Activated CD8-positive, alpha-beta memory T cell treated with anti-CD3 and anti-CD28 coated beads, Interleukin-2, amount 10 ng/mL, durations not matched to agents 7 days and 5 days (primary cell): ENCODE measurements around the gene FNDC3A. TPM values are rescaled to one million over a fixed set of nuclear protein-coding genes. Genes with fewer than 3 reads are reported as not detected.
A peak's percentile ranks its signal among the peaks of the same experiment; 100 is the strongest.

Experiments
- ATAC-seq: fragments of 150-1000 bp; cut with Tn5 transposase; one replicate; pipeline ENCODE4 v1.10.0; 2021; ENCODE audit warnings: moderate library complexity
- CTCF ChIA-PET: fragments of 350-600 bp; sonication (Branson Sonifier 250); formaldehyde crosslinking; loops from one replicate; lab custom pipeline; 2021; ENCODE audit warnings: antibody characterized with exemption; lab: Charles Lee
- DNase-seq: peaks from one replicate; pipeline ENCODE4 v3.0.0-alpha.2; 2020
- H3K27ac Mint-ChIP-seq: one replicate; pipeline ENCODE4 v1.8.0; 2021; ENCODE audit warnings: mild to moderate bottlenecking, mixed read lengths
- H3K27me3 Mint-ChIP-seq: one replicate; pipeline ENCODE4 v1.8.0; 2021; ENCODE audit warnings: mixed read lengths
- H3K36me3 Mint-ChIP-seq: one replicate; pipeline ENCODE4 v1.8.0; 2021; ENCODE audit warnings: mild to moderate bottlenecking, mixed read lengths
- H3K4me1 Mint-ChIP-seq: one replicate; pipeline ENCODE4 v1.8.0; 2021; ENCODE audit warnings: mixed read lengths
- H3K4me3 Mint-ChIP-seq: one replicate; pipeline ENCODE4 v1.8.0; 2021; ENCODE audit warnings: mild to moderate bottlenecking, moderate library complexity, mixed read lengths
- H3K9me3 Mint-ChIP-seq: one replicate; pipeline ENCODE4 v1.8.0; 2022; ENCODE audit warnings: low read depth, mixed read lengths
- total RNA-seq, 2 experiments: library from RNA; stranded (reverse); gene quantifications; one replicate each; pipeline ENCODE4 v1.2.3, GENCODE V29; 2021

The FNDC3A gene
- total RNA-seq, 2 experiments from 2014 or later: 22.3 to 28.7 TPM

GRCh38 chr13:49238621-49239020 is 262.9 kb downstream of the FNDC3A start:
- ATAC-seq: no peak
- Mint-ChIP-seq H3K4me3 (no peak overlapping the region), H3K27me3 (peaks cover 5% of the 10 kb centered on the region), H3K4me1 (peaks cover 2% of the 10 kb centered on the region), H3K9me3 (no peaks in the 10 kb centered on the region), H3K36me3 (no peaks in the 10 kb centered on the region), H3K27ac (no peak overlapping the region)
- DNase-seq: no peak
- CTCF ChIA-PET: interaction anchor here (0.7 to 5.4 kb wide), 4 partner anchors 9 to 318 kb away, joined by 3 to 59 read pairs (median 3); partner anchors contain the start of gene CDADC1

GRCh38 chr13:49240017-49240416 is 264.3 kb downstream of the FNDC3A start:
- DNase-seq (peak; percentile 67), ATAC-seq (peak; percentile 88)
- Mint-ChIP-seq H3K27ac (no peak overlapping the region), H3K27me3 (peaks cover 12% of the 10 kb centered on the region), H3K36me3 (no peaks in the 10 kb centered on the region), H3K9me3 (no peaks in the 10 kb centered on the region), H3K4me1 (peaks cover 2% of the 10 kb centered on the region), H3K4me3 (no peak overlapping the region)
- CTCF ChIA-PET: interaction anchor here (0.6 to 5.4 kb wide), 16 partner anchors 9 to 510 kb away, joined by 3 to 59 read pairs (median 4); no protein-coding TSS in a partner anchor

- Mint-ChIP-seq H3K9me3 (no peaks in the 10 kb centered on the region), H3K36me3 (no peaks in the 10 kb centered on the region), H3K27me3 (peaks cover 17% of the 10 kb centered on the region), H3K27ac (no peak overlapping the region), H3K4me1 (peaks cover 2% of the 10 kb centered on the region), H3K4me3 (no peak overlapping the region)
- DNase-seq (no peak), ATAC-seq (no peak)
- CTCF ChIA-PET: interaction anchor here (2.0 to 5.4 kb wide), 2 partner anchors 39 to 50 kb away, joined by 5 to 59 read pairs; no protein-coding TSS in a partner anchor
These were observed 265.6 kb downstream of the FNDC3A start for GRCh38 chr13:49241296-49241695.

- DNase-seq: no peak
- CTCF ChIA-PET: interaction anchor here (1.0 to 1.1 kb wide), 3 partner anchors 9 to 56 kb away, joined by 3 to 4 read pairs (median 4); no protein-coding TSS in a partner anchor
- ATAC-seq: no peak
- H3K27ac Mint-ChIP-seq: no peak overlapping the region
- no peaks in the 10 kb centered on the region for H3K9me3 Mint-ChIP-seq
- H3K4me1 Mint-ChIP-seq: peaks cover 26% of the 10 kb centered on the region
- peaks cover 17% of the 10 kb centered on the region for H3K27me3 Mint-ChIP-seq
- peaks cover 10% of the 10 kb centered on the region for H3K36me3 Mint-ChIP-seq
- H3K4me3 Mint-ChIP-seq: no peak overlapping the region
These were observed 269.4 kb downstream of the FNDC3A start for GRCh38 chr13:49245101-49245500.

- H3K27me3 Mint-ChIP-seq: peaks cover 17% of the 10 kb centered on the region
- peak overlapping the region; percentile 96 for H3K27ac Mint-ChIP-seq
- H3K4me3 Mint-ChIP-seq: peak overlapping the region; percentile 96
- CTCF ChIA-PET: interaction anchor here (1.0 to 2.3 kb wide), 5 partner anchors 8 to 48 kb away, joined by 3 to 21 read pairs (median 3); no protein-coding TSS in a partner anchor
- peaks cover 31% of the 10 kb centered on the region for H3K4me1 Mint-ChIP-seq
- H3K9me3 Mint-ChIP-seq: no peaks in the 10 kb centered on the region
- peaks cover 15% of the 10 kb centered on the region for H3K36me3 Mint-ChIP-seq
- ATAC-seq: peak; percentile 41
- no peak for DNase-seq
These were observed 271.3 kb downstream of the FNDC3A start for GRCh38 chr13:49246850-49247642.

GRCh38 chr13:49247643-49248621 is 272.2 kb downstream of the FNDC3A start, which contains the start of gene CDADC1:
Gene CDADC1 (plus strand): TSS chr13:49247925. CDS start chr13:49248038, 113 bp downstream.
- H3K4me1 Mint-ChIP-seq: peaks cover 33% of the 10 kb centered on the region
- peaks cover 17% of the 10 kb centered on the region for H3K36me3 Mint-ChIP-seq
- H3K27me3 Mint-ChIP-seq: peaks cover 17% of the 10 kb centered on the region
- H3K27ac Mint-ChIP-seq: peak within 1 kb of the TSS; percentile 96
- peak; percentile 96 for ATAC-seq
- DNase-seq: peak; percentile 98
- H3K4me3 Mint-ChIP-seq: peak within 1 kb of the TSS; percentile 96
- H3K9me3 Mint-ChIP-seq: no peaks in the 10 kb centered on the region
- CTCF ChIA-PET: interaction anchor here (0.8 to 2.3 kb wide), 7 partner anchors 8 to 359 kb away, joined by 3 to 21 read pairs (median 3); no protein-coding TSS in a partner anchor

- Mint-ChIP-seq H3K27me3 (peaks cover 13% of the 10 kb centered on the region), H3K36me3 (peaks cover 19% of the 10 kb centered on the region), H3K27ac (peak overlapping the region; percentile 96), H3K9me3 (no peaks in the 10 kb centered on the region), H3K4me3 (peak overlapping the region; percentile 96), H3K4me1 (peaks cover 38% of the 10 kb centered on the region)
- CTCF ChIA-PET: interaction anchor here (0.8 to 2.3 kb wide), 4 partner anchors 9 to 358 kb away, joined by 3 to 21 read pairs (median 8); no protein-coding TSS in a partner anchor
- ATAC-seq (peak; percentile 10), DNase-seq (no peak)
These were observed 272.9 kb downstream of the FNDC3A start for GRCh38 chr13:49248622-49249002.

GRCh38 chr13:49251326-49251725 is 275.6 kb downstream of the FNDC3A start:
- Mint-ChIP-seq H3K9me3 (no peaks in the 10 kb centered on the region), H3K4me1 (peaks cover 55% of the 10 kb centered on the region), H3K27ac (no peak overlapping the region), H3K36me3 (peaks cover 39% of the 10 kb centered on the region), H3K4me3 (no peak overlapping the region), H3K27me3 (no peaks in the 10 kb centered on the region)
- ATAC-seq (no peak), DNase-seq (no peak)
- CTCF ChIA-PET: interaction anchor here (1.6 to 2.5 kb wide), 2 partner anchors 11 to 36 kb away, joined by 3 to 8 read pairs; no protein-coding TSS in a partner anchor

GRCh38 chr13:49253310-49253709 is 277.6 kb downstream of the FNDC3A start:
- Mint-ChIP-seq H3K4me3 (no peak overlapping the region), H3K36me3 (peaks cover 41% of the 10 kb centered on the region), H3K9me3 (no peaks in the 10 kb centered on the region), H3K27ac (peak overlapping the region; percentile 56), H3K4me1 (peaks cover 58% of the 10 kb centered on the region), H3K27me3 (no peaks in the 10 kb centered on the region)
- peak; percentile 28 for ATAC-seq
- DNase-seq: no peak
- CTCF ChIA-PET: interaction anchor here (1.1 kb wide), 1 partner anchor 13 kb away, joined by 3 read pairs; no protein-coding TSS in a partner anchor

GRCh38 chr13:49254007-49254406 is 278.3 kb downstream of the FNDC3A start:
- Mint-ChIP-seq H3K27me3 (no peaks in the 10 kb centered on the region), H3K36me3 (peaks cover 41% of the 10 kb centered on the region), H3K27ac (no peak overlapping the region), H3K4me3 (no peak overlapping the region), H3K4me1 (peaks cover 56% of the 10 kb centered on the region), H3K9me3 (no peaks in the 10 kb centered on the region)
- DNase-seq: no peak
- peak; percentile 35 for ATAC-seq
- CTCF ChIA-PET: interaction anchor here (1.1 kb wide), 1 partner anchor 14 kb away, joined by 3 read pairs; no protein-coding TSS in a partner anchor

GRCh38 chr13:49256841-49257240 is 281.1 kb downstream of the FNDC3A start:
- Mint-ChIP-seq H3K36me3 (peaks cover 57% of the 10 kb centered on the region), H3K27ac (no peak overlapping the region), H3K27me3 (no peaks in the 10 kb centered on the region), H3K9me3 (no peaks in the 10 kb centered on the region), H3K4me3 (peak overlapping the region; percentile 5), H3K4me1 (peaks cover 41% of the 10 kb centered on the region)
- ATAC-seq (no peak), DNase-seq (no peak)
- CTCF ChIA-PET: interaction anchor here (0.8 to 1.6 kb wide), 2 partner anchors 9 to 17 kb away, joined by 3 to 11 read pairs; partner anchors contain the start of gene CDADC1

GRCh38 chr13:49258089-49258796 is 282.5 kb downstream of the FNDC3A start:
- no peaks in the 10 kb centered on the region for H3K9me3 Mint-ChIP-seq
- peaks cover 56% of the 10 kb centered on the region for H3K36me3 Mint-ChIP-seq
- H3K27ac Mint-ChIP-seq: peak overlapping the region; percentile 78
- DNase-seq (no peak), ATAC-seq (peak; percentile 63)
- CTCF ChIA-PET: interaction anchor here (0.6 to 2.1 kb wide), 6 partner anchors 10 to 185 kb away, joined by 3 to 15 read pairs (median 5); partner anchors contain the start of gene CDADC1
- H3K27me3 Mint-ChIP-seq: no peaks in the 10 kb centered on the region
- peaks cover 36% of the 10 kb centered on the region for H3K4me1 Mint-ChIP-seq
- peak overlapping the region; percentile 73 for H3K4me3 Mint-ChIP-seq
